ENCODE data around the gene HTR3C.
A peak's percentile ranks its signal among the peaks of the same experiment; 100 is the strongest.
"Not testable (repeated sequence)": the region's sequence is repeated elsewhere in the genome, so short reads cannot be mapped to it uniquely, and the experiment has no call there.

HTR3C gene

DNA sequence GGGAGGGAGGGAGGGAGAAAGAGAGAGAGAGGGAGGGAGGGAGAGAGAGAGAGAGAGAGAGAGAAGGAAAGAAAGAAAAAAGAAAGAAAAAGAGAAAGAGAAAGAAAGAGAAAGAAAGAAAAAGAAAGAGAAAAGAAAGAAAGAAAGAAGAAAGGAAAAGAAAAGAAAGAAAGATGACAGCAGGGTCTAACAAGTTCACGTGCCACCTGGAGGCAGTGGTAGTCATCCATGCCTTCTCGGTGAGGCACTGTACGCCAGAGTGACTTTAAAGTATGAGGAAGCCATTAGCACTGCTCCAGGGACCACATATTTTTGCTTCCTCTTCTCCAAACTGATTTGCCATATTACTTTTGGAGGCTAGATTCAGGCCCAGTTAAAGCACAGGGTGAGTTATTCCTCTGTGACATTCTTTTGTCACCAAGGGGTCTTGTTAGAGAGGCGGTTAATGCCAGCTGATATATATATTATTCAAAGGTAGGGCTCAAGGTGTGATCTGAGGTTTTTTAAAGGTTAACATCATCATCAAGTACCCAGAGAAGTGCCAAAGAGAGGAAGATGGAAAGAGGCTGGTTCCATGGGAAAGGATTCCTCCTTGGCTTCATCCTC, 21.6 kb upstream of the HTR3C start, which contains the start of gene HTR3D:
TSS of gene HTR3D (plus strand) at position 556 of the 606 bp plus-strand sequence. CDS start at position 556, 0 bp downstream.
- no peak for DNase-seq (ENCODE audit: low spot score)

DNA sequence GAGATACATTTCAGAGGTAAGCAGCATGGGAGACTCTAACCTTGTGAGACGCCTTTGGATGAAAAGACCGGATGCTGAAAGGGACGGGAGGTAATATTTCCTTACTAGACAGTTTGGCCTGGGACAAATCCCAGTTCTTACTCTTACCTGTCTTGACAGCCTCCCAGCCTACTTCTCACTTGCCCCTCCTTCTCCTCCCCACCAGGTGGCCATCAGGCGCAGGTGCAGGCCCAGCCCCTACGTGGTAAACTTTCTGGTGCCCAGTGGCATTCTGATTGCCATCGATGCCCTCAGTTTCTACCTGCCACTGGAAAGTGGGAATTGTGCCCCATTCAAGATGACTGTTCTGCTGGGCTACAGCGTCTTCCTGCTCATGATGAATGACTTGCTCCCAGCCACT, 15.0 kb upstream of the HTR3C start:
- no peak for DNase-seq (ENCODE audit: low spot score)

DNA sequence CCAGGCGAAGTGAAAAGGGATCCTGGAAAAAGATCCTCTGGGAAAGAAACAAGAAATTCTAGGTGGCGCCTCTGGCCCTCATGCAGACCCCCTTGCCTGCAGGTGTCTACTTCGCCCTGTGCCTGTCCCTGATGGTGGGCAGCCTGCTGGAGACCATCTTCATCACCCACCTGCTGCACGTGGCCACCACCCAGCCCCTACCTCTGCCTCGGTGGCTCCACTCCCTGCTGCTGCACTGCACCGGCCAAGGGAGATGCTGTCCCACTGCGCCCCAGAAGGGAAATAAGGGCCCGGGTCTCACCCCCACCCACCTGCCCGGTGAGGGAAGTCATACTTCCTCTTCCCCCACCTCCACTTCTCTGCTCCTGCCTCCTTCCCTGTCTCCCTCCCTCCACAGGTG, 14.5 kb upstream of the HTR3C start:
- DNase-seq (ENCODE audit: low spot score), result not testable (repeated sequence)

DNA sequence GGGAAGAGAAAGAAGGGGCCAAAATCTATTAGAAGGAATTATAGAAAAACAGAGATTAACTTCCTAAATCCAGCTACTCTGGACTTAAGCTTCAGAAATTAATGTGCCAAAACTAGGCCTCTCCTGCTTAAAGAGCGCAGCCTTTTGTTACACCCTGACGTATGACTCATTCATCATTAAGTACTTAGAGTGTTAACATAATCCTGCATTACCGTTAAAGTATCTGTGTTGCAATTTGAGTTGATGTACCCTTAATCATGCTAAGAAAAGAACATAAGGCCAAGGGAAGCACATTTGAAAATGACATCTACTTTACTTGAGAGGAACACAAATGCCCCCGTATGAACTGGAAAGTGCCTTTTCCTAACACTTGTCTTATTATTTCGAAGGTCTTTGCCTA, 13.4 kb upstream of the HTR3C start:
- DNase-seq (ENCODE audit: low spot score), result peak; percentile 74

DNA sequence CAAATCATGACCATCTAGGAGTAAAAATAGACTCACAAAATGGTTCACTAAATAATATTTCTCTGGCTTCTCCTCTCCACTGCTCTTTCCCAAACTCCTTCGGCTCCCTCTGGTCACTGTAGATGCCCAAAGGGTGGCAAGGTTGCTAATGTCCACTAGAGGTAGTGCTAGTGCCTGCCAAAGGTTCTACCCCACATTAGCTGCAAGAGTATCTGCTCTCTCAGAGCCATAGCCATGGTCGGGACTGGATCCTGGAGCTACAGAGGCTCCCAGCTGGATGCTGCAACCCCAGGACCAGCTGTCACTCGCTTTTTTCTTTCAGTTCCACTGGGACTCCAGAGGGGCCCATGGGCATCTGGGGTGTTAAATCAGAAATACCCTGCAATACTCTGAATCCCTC, 12.8 kb upstream of the HTR3C start:
- peak; percentile 68 for DNase-seq (ENCODE audit: low spot score)

DNA sequence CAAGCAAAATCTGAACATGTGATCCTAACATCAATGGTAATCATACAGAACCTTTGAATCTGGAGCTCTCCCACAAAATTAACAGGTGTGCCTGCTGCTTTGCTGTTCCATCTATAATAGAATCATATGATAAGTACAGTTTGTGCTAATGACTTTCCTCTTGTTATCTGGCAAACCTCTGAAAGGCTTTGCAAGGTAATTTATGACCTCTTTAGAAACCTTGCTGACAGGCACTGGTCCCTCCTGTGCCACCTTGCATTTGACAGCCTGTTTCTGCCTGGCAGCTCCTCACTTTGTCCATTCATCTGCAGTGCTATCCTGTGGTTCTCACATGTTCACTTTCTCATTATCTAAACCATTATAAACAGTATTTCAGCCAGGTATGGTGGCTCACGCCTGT, 10.2 kb upstream of the HTR3C start:
- DNase-seq (ENCODE audit: low spot score), result no peak

DNA sequence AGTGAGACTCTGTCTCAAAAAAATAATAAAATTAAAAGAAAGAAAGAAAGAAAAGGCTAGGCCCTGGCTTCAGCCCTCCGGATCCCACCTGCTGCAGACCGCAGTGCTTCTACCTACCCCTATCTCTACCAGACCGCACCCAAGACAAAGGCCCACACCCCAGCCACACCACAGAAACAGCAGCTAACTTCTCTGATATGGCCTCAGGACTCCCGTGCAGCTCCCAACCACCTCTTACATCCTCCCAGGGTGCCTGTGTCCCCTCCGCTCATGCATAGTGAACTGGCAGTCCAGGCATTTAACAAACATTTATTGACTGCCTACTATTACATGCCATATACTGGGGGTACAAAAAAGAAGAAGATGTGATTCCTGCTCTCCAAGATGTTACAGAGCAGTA, 6.9 kb upstream of the HTR3C start:
- DNase-seq (ENCODE audit: low spot score), result no peak

DNA sequence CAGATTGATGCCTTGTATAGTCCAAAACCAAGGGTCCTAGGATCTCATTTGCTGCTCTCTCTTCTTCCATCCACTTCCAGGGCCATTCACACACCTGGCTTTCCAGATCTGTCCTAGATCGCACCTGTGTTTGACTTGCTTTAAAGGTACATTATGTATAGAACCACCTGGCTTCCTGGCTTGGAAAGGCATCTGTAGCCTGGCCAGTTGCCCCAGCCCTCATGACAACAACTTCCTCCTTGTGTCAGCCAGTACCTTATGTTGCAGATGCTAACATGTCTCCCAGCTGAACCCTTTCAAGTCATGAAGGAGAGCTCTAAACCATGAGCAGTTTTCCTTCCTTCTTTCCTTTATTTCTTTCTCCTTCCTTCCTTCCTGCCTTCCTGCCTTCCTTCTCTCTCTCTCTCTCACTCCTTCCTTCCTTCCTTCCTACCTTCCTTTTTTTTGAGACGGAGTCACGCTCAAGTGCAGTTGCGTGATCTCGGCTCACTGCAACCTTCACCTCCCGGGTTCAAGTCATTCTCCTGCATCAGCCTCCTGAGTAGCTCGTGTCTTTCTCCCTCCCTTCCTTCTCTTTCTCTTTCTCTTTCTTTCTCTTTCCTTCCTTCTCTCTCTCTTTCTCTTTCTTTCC, 2.5 kb upstream of the HTR3C start:
- DNase-seq (ENCODE audit: low spot score), result no peak

DNA sequence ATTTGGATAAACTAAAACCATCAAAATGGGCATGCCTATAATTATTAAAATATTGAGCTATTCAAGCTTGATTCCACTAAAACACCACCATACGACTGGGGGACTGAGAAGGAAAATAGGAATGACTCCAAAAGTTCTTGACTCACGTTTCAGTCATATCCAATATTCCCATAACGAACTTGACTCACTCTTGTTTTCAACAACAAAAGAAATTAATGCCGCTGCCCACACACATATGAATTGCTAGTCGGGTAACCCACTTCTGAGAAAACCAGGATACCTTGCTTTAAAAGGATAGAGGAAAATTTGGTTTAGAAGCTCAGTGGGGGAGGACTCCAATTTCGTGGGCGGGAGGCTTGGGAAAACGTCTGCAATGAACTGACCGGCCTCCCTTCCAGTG, 5.2 kb downstream of the HTR3C start:
- DNase-seq (ENCODE audit: low spot score), result no peak

DNA sequence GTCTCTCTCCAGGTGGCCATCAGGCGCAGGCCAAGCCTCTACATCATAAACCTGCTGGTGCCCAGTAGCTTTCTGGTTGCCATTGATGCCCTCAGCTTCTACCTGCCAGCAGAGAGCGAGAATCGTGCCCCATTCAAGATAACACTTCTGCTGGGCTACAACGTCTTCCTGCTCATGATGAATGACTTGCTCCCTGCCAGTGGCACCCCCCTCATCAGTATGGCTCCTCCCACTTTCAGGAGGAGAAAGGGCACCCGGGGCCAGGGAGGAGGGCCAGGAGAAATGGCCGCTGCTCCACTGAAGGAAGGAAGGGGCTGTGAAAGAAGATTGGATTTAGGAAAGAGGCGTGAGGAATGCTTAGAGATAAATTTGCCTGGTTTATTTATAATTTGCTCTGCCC, 6.6 kb downstream of the HTR3C start:
- DNase-seq (ENCODE audit: low spot score), result no peak

DNA sequence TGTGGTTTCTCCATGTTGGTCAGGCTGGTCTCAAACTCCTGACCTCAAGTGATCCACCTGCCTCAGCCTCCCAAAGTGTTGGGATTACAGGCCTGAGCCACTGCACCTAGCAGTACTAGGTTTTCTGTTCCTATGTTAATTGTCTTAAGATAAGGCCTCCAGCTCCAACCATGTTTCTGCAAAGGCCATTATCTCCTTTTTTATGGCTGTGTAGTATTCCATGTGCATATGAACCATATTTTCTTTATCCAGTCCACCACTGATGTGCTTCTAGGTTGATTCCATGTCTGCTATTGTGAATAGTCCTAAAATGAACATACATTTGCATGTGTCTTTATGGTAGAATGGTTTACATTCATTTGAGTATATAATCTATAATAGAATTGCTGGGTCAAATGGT, 9.8 kb downstream of the HTR3C start:
- no peak for DNase-seq (ENCODE audit: low spot score)

DNA sequence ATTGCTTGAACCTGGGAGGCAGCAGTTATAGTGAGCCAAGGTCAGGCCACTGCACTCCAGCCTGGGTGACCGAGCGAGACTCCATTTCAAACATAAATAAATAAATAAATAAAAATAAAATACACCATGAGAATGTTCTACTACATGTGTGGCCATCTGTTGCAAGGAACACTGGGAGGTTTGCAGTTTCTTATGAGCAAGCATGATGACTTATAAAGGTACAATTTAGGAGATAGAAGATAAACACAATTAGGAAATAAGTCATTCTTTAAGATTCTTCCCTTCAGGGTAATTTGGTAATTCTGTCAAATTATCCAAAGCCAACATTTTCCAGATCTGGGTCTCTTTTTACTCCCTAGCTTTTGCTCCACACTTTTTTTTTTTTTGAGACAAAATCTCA, 13.4 kb downstream of the HTR3C start:
- no peak for DNase-seq (ENCODE audit: low spot score)

DNA sequence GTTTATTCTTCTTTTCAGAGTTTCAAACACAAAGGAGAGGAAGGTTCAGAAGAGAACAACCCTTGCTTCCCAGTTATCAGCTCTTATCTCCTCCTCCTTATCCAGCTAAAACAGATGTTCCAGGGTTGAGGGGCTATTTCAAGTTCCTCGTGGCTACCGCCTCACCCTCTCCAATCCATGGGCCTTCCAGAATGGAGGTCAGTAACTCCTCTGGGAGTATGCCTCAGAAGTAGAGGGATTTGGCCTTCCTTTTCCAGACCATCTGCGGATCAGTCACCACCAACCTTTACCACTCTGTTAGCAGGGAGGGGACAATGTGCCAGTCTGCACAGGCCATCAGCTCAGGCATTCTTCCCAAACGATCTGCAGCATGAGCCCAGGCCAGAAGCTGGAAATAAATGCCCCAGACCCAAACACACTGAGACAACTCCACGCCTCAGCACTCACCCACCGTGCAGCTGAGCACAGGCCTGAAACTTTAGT, 14.8 kb downstream of the HTR3C start:
- DNase-seq (ENCODE audit: low spot score), result no peak

DNA sequence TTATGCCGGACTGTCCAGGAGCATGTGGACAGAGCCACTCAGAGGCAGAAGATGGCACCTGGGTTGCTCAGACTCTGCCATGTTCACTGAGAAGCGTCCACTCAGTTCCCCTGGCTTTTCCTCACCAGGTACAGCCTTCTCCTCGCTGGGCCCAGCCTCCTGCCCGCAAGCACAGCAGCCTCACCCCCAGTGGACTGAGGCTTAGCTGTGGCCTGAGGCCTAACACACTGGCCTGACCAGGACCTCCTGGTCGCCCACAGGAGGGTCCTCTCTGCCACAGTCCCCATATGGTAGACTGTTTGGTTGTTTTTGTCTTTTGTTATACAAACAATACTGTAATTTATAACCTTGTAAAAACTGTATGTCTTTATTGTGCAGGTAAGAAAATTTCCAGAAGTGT, 15.5 kb downstream of the HTR3C start:
- DNase-seq (ENCODE audit: low spot score), result no peak

DNA sequence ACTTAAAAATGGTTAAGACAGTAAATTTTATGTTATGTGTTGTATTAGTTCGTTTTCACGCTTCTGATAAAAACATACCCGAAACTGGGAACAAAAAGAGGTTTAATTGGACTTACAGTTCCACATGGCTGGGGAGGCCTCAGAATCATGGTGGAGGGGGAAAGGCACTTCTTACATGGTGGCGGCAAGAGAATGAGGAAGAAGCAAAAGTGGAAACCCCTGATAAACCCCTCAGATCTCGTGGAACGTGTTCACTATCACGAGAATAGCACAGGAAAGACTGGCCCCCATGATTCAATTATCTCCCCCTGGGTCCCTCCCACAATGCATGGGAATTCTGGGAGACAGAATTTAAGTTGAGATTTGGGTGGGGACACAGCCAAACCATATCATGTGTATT, 18.3 kb downstream of the HTR3C start:
- DNase-seq (ENCODE audit: low spot score), result not testable (repeated sequence)

DNA sequence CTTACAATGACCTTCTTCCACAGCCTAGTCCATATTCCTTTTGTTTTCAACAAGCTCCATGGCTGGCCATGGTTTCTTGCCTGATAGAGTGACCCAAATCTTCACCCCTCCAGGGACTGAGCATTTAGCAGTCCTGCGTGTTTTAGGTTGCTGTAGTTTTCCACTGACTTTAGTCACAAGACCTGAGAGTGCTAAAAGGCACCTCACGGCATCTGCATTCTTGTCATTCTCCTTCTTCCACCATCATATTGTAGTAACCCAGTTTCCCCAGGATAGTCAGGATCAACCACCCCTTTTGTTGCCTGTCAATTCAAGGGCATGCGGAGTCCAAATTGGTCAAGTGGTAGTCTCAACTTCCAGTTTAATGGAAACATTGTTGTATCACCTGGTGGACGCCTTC, 20.8 kb downstream of the HTR3C start:
- DNase-seq (ENCODE audit: low spot score), result no peak

DNA sequence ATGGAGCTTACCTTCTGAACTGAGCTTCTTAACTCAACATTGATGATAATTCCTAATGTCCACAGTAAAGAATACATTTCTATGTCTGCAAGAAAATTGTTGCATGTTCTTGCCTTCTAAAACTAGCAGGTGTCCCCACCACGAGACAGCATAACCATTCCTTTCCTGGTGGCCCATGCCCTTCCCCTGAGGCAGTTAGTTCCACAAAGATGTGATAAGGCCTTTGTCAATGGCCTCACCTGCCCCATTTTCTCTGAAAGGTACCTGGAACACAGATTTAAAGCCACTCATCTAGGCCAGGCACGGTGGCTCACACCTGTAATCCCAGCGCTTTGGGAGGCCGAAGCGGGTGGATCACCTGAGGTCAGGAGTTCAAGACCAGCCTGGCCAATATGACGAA, 23.1 kb downstream of the HTR3C start:
- DNase-seq (ENCODE audit: low spot score), result no peak

DNA sequence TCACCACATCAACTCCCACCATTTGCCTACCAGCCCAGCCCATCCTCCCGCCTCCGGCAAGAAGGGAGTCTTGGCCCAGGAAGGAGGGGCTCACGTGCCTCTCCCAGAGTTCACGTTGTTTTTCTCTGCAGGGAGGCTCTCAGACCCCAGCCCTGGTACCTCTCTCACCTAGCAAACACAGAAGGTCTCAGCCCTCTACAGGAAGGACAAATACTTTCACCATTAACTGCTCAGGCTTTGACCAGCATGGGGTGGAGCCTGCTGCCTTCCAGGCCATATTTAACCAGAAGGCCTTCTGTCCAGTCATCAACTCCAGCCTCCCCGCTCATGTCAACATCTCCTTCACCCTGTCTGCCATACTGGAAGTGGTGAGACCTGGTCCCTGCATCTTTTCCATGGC, 25.0 kb downstream of the HTR3C start:
- no peak for DNase-seq (ENCODE audit: low spot score)

DNA sequence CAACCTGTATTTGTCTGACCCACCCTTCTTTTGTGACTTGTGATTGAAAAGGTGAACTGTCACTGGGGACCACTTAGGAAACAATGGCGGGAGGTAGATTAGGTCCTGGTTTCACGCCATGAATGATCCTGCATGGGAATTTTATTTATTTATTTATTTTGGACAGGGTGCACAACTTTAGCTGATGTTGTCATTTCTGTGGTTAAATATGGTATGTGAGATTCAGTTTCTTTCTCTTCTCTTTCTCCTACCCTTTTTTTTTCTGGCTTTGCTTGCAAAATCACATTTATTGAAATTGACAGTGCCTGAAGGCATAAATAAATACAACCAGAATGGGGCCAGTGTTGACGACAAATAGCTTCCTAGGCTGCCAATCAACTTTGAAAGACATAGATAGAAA, 26.0 kb downstream of the HTR3C start:
- DNase-seq (ENCODE audit: low spot score), result no peak

DNA sequence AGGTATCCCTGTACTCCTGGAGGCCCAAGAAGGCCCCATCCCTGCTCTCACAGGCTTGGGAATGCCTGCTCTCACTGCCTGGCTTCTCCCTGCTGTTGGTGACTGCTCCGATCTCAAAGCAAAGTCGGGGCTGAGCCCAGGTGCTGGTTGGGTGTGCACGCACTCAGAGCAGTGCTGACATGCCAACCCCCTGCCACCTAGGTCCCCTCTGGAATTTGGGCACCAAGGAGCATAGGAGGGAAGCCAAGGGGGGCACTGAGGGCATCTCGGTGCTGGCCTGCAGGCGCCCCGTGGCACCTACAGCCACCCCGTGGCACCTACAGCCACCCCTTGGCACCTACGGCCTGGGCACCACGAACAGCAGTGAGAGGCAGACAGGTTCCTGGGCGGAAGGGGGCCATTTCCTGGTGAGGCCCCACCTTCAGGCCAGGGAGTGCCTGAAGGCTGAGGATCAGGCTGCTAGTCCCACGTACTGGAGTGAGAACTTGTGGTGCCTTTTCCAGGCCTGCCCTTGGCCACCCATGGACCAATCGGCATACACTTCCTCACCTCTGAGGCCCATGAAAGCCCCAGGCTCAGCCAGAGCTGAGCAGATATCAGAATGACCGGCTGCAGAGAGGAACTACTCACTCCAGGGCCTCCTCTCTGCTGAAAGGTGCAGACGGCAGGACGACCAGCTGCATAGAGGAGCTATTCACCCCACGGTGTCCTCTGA, 28.4 kb downstream of the HTR3C start:
- no peak for DNase-seq (ENCODE audit: low spot score)

DNA sequence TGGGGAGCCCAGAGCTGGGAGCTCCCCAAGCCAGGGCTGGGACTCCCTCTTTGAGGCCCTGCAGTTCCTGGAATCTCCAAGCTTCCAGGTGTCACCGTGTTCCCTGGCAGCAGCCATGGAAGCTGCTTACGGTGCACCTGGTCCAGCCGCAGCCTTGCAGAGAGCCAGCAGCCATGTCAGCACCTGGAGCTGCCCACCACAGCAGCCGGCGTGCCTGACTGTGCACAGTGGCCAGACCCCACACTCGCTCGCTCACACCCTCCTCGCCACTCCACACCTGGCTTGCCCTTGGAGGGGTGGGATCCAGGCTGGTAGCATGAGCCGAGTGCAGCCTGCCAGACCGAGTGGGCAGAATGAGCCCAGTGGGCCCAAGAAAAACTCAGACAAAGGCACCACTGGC, 29.2 kb downstream of the HTR3C start:
- DNase-seq (ENCODE audit: low spot score), result no peak

DNA sequence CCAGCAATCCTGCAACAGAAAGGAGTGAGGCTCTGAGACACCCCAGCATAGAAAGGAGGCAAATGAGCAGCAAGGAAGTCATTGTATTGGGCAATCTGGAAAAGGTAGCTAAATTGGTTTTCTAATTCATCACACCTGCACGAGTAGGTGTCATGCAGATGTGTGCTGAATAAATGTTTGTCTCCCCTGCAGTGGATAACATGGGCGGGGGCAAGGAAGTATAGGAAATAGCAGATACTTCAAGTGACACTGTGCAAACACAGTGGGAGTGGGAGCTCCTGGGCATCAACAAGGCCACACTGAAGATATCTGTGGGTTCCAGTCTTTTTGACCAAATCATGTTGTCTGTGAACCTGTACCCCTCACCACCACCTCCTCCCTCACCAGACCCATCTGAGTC, 29.6 kb downstream of the HTR3C start:
- no peak for DNase-seq (ENCODE audit: low spot score)

DNA sequence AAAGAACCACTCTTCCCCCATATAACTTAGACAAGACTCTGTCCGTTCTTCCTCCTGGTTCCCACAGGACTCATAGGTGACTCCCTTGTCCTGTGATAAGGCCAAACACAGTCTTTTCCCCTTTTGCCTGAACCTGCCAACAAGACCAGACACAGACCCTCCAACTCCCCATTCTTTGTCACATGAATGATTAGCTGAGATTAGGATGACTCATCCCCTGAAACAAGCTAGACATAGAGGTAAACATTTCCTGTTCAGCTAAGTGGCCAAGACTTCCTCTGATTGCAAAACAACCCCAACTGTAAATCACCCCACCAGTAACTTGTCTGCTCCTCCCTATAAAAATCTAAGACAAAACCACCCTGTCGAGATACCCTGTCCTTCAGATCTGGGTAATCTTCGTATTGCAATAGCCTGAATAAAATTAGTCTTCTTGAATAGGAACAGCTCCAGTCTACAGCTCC, 32.6 kb downstream of the HTR3C start:
- DNase-seq (ENCODE audit: low spot score), result no peak
